OCI-LY3 (cell line): Measurements from ENCODE around the gene KCNE1.

Source experiments
- CTCF ChIP-seq: fragments of 200-600, 300-600 bp; sonication (generic); IDR thresholded peaks from 2 replicates; pipeline ENCODE4 v1.5.1; 2014; ENCODE audit warnings: antibody characterized with exemption, low read length, low read depth
- EZH2phosphoT487 ChIP-seq: fragments of 200-600 bp; shearing (Covaris generic); IDR thresholded peaks from 2 replicates; pipeline ENCODE4 v1.6.1; 2018; ENCODE audit warnings: antibody characterized with exemption, mixed run types, low read depth

- TF ChIP-seq CTCF (no peak), EZH2phosphoT487 (no peak)
Observed at GRCh38 chr21:34514576-34515115, 2.6 kb upstream of the KCNE1 start.
